Measurements from ENCODE around the gene NELL1.

DNA sequence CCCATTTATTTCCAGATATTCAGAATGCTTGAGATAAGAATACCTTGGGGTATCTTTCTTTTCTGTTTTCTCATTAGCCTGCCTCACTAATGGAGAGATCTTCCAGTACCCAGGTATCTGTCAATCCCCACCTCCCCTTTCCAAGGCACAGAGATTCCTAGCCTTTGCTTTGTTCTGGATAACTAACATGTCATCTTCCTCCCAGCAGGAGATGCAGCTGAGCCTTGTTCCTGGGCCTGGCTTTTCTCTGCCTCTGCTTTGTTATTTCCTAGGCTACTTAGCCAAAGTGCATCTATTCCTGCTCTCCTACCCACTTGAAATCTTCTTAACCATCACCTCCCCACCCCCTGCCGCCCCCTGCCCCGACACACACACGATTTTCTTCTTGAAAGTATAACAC lies 297.1 kb downstream of the NELL1 start:
- TF ChIP-seq, protein P1, sequence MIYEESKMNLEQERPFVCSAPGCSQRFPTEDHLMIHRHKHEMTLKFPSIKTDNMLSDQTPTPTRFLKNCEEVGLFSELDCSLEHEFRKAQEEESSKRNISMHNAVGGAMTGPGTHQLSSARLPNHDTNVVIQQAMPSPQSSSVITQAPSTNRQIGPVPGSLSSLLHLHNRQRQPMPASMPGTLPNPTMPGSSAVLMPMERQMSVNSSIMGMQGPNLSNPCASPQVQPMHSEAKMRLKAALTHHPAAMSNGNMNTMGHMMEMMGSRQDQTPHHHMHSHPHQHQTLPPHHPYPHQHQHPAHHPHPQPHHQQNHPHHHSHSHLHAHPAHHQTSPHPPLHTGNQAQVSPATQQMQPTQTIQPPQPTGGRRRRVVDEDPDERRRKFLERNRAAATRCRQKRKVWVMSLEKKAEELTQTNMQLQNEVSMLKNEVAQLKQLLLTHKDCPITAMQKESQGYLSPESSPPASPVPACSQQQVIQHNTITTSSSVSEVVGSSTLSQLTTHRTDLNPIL (CRISPR knock-in tag; IDR thresholded peaks at IDR 0.05; ENCODE audit: low read depth) = no peak
- TF ChIP-seq BACH2 (CRISPR knock-in tag; IDR thresholded peaks at IDR 0.05; ENCODE audit: borderline replicate concordance) (no peak), CSDC2 (CRISPR knock-in tag; IDR thresholded peaks at IDR 0.05) (no peak), GLIS3 (CRISPR knock-in tag; IDR thresholded peaks at IDR 0.05) (no peak), TOX (CRISPR knock-in tag; IDR thresholded peaks at IDR 0.05; ENCODE audit: borderline replicate concordance) (no peak), ZC3H10 (CRISPR knock-in tag; IDR thresholded peaks at IDR 0.05) (no peak), ZFP30 (CRISPR knock-in tag; IDR thresholded peaks at IDR 0.05) (no peak)
- TF ChIP-seq, protein P2, sequence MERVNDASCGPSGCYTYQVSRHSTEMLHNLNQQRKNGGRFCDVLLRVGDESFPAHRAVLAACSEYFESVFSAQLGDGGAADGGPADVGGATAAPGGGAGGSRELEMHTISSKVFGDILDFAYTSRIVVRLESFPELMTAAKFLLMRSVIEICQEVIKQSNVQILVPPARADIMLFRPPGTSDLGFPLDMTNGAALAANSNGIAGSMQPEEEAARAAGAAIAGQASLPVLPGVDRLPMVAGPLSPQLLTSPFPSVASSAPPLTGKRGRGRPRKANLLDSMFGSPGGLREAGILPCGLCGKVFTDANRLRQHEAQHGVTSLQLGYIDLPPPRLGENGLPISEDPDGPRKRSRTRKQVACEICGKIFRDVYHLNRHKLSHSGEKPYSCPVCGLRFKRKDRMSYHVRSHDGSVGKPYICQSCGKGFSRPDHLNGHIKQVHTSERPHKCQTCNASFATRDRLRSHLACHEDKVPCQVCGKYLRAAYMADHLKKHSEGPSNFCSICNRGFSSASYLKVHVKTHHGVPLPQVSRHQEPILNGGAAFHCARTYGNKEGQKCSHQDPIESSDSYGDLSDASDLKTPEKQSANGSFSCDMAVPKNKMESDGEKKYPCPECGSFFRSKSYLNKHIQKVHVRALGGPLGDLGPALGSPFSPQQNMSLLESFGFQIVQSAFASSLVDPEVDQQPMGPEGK (CRISPR knock-in tag; IDR thresholded peaks at IDR 0.05; ENCODE audit: borderline replicate concordance) = no peak

Measured in SK-N-SH treated with all-trans-retinoic acid at 6 μM for 48 hours (cell line).